Mammary microvascular endothelial cell (primary cell): ENCODE results near the gene CRYBA4. TPM values are rescaled to one million over a fixed set of nuclear protein-coding genes. Genes with fewer than 3 reads are reported as not detected.

ENCODE experiments used
- total RNA-seq: library from RNA; depleted of rRNA; stranded (reverse); fragments of >200 nt; gene quantifications from 2 replicates; pipeline ENCODE4 v1.2.3, GENCODE V29; 2015

Gene CRYBA4
- total RNA-seq: not detected in 2 replicates

GRCh38 chr22:26621663-26622062 is at the start of gene CRYBA4:
TSS of gene CRYBA4 (plus strand) at chr22:26621963. CDS start at chr22:26622597, 634 bp downstream.

DNA sequence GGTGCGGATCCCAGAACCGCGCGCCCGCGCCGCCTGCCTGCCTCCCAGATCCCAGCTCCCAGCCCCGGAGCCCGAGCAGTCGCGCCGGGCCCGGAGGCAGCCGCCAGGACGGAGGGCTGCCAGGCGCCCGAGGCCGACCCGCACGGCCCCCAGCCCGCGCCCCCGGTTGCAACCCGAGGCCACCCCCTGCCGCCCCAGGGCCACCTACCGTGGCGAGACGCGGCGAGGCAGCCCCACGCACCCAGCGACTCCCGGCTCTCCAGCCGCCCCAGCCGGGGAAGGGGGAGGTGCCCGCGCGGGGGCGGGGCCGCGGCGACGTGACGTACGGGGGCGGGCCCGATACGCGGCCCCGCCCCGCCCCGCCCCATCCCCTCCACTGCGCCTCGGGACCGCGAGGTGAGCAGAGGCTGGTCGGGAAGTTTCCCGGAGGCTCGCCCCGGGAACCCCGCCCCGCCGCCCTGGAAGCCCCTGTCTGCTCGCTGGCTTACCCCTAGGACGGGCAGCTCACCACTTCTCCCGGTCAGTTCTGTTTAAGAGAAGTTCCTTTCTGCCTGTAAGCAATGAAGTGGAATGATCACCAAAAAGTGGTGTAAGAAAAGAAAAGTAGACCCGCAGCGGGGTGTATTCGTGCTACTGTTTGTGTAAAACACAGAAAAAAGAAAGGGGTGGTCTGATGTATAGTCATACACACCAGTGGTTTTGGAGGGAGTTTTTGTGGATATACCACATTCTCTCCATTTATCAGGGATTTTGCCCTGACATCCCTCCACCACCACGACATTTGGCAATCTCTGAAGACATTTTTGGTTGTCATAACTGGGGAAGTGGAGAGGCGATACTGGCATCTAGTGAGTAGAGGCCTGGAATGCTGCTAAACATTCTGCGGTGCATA is 31.7 kb upstream of the CRYBA4 start, which contains the start of gene TPST2:
Gene TPST2, minus strand, starts transcription at position 288 of the 892 bp plus-strand sequence. CDS start 48,502 bp downstream, outside the sequence.

GRCh38 chr22:26617271-26618199 is 4.2 kb upstream of the CRYBA4 start, which contains the start of gene CRYBB1:
TSS of gene CRYBB1 (minus strand) at chr22:26618027. CDS start at chr22:26616319, 1,708 bp downstream.

GRCh38 chr22:26656891-26657851 is 35.4 kb downstream of the CRYBA4 start, which contains the start of gene MIAT:
TSS of gene MIAT (plus strand) at chr22:26657588.

Other genes starting within 250 kb of the CRYBA4 start
- gene ASPHD2, start 192.7 kb upstream of the CRYBA4 start, total RNA-seq: 0.87 and 2.5 TPM in 2 replicates
- 20.9 and 24.9 TPM in 2 replicates for gene HPS4, start 138.2 kb upstream of the CRYBA4 start, total RNA-seq
- gene SRRD, start 138.1 kb upstream of the CRYBA4 start, total RNA-seq: 20.4 and 31.1 TPM in 2 replicates
- 26.8 and 29.4 TPM in 2 replicates for gene TFIP11, start 109.5 kb upstream of the CRYBA4 start, total RNA-seq
- 51.1 and 59.3 TPM in 2 replicates for gene TPST2, start 31.8 kb upstream of the CRYBA4 start, total RNA-seq
- gene CRYBB1, start 3.9 kb upstream of the CRYBA4 start, total RNA-seq: not detected in 2 replicates
- under 0.01 and 0.07 TPM in 2 replicates for gene MIAT, start 35.6 kb downstream of the CRYBA4 start, total RNA-seq